Neural cell (in vitro differentiated cells): ENCODE data around the gene WWC2. TPM values are rescaled to one million over a fixed set of nuclear protein-coding genes. Genes with fewer than 3 reads are reported as not detected.

ENCODE experiments used
- H2AFZ ChIP-seq: fragments of 200-600, 300-800 bp; sonication (generic), shearing (Covaris generic); 2 replicates; pipeline ENCODE4 v1.6.0; 2014; ENCODE audit warnings: low read depth, mild to moderate bottlenecking, antibody characterized with exemption, low read length, moderate library complexity
- H3F3A ChIP-seq: fragments of 200-600 bp; shearing (Covaris generic); 2 replicates; pipeline ENCODE4 v1.6.1; 2016; ENCODE audit warnings: mild to moderate bottlenecking, moderate library complexity, mixed read lengths, antibody characterized with exemption, low read length; ENCODE audit not compliant: insufficient read depth, poor library complexity, severe bottlenecking
- H3K27ac ChIP-seq: fragments of 200-600, 300-800 bp; sonication (generic), shearing (Covaris generic); 2 replicates; pipeline ENCODE4 v1.5.1; 2014; ENCODE audit warnings: mild to moderate bottlenecking, low read length, moderate library complexity
- H3K27me3 ChIP-seq: fragments of 300-800, 200-600 bp; sonication (generic), shearing (Covaris generic); 2 replicates; pipeline ENCODE4 v1.6.0; 2014; ENCODE audit warnings: mild to moderate bottlenecking, low read depth, low read length, moderate library complexity; ENCODE audit not compliant: insufficient read depth
- H3K36me3 ChIP-seq: fragments of 300-800, 200-600 bp; sonication (generic), shearing (Covaris generic); 2 replicates; pipeline ENCODE4 v1.5.1; 2014; ENCODE audit warnings: mild to moderate bottlenecking, antibody characterized with exemption, low read length, moderate library complexity; ENCODE audit not compliant: insufficient read depth
- H3K4me2 ChIP-seq: fragments of 300-800, 200-600 bp; sonication (generic), shearing (Covaris generic); 2 replicates; pipeline ENCODE4 v1.6.0; 2014; ENCODE audit warnings: mild to moderate bottlenecking, low read length
- H3K4me3 ChIP-seq: fragments of 300-800, 200-600 bp; sonication (generic), shearing (Covaris generic); 2 replicates; pipeline ENCODE4 v1.5.1; 2014; ENCODE audit warnings: mild to moderate bottlenecking, low read length, moderate library complexity
- H3K79me2 ChIP-seq: fragments of 200-600 bp; shearing (Covaris generic); replicated peaks from 2 replicates; pipeline ENCODE4 v1.6.0; 2014; ENCODE audit warnings: mild to moderate bottlenecking, low read length, moderate library complexity; ENCODE audit not compliant: insufficient read depth
- H3K9ac ChIP-seq: fragments of 300-800, 200-600 bp; sonication (generic), shearing (Covaris generic); 2 replicates; pipeline ENCODE4 v1.6.1; 2016; ENCODE audit warnings: mild to moderate bottlenecking, low read length, mixed read lengths
- H3K9me2 ChIP-seq: fragments of 200-600 bp; shearing (Covaris generic); 2 replicates; pipeline ENCODE4 v1.6.1; 2016; ENCODE audit warnings: mild to moderate bottlenecking, low read length, mixed read lengths; ENCODE audit not compliant: insufficient read depth
- H3K9me3 ChIP-seq: fragments of 200-600, 300-800 bp; sonication (generic), shearing (Covaris generic); 2 replicates; pipeline ENCODE4 v1.6.1; 2016; ENCODE audit warnings: mild to moderate bottlenecking, mixed run types, low read length, moderate library complexity, mixed read lengths
- H4K20me1 ChIP-seq: fragments of 200-600 bp; shearing (Covaris generic); 2 replicates; pipeline ENCODE4 v1.6.1; 2016; ENCODE audit warnings: mild to moderate bottlenecking, mixed run types; ENCODE audit not compliant: insufficient read depth
- CTCF ChIP-seq: fragments of 450-650 bp; IDR thresholded peaks from 2 replicates; pipeline ENCODE4 v1.5.1; 2014; ENCODE audit warnings: antibody characterized with exemption, mild to moderate bottlenecking, moderate library complexity; ENCODE audit not compliant: poor library complexity, severe bottlenecking
- EP300 ChIP-seq: fragments of 450-650 bp; conservative IDR thresholded peaks from 2 replicates; pipeline ENCODE4 v1.6.1; 2014; ENCODE audit warnings: antibody characterized with exemption, mild to moderate bottlenecking, moderate library complexity; ENCODE audit not compliant: poor library complexity, severe bottlenecking
- EZH2 ChIP-seq: fragments of 200-600, 300-800 bp; shearing (Covaris generic), sonication (generic); IDR thresholded peaks from 2 replicates; pipeline ENCODE4 v1.6.1; 2014; ENCODE audit warnings: antibody characterized with exemption, low read length, borderline replicate concordance, mild to moderate bottlenecking; ENCODE audit not compliant: insufficient read depth, poor library complexity, severe bottlenecking
- MXI1 ChIP-seq: fragments of 450-650 bp; conservative IDR thresholded peaks from 2 replicates; pipeline ENCODE4 v1.6.1; 2014; ENCODE audit warnings: antibody characterized with exemption, mild to moderate bottlenecking; ENCODE audit not compliant: poor library complexity, severe bottlenecking
- POLR2AphosphoS5 ChIP-seq: IDR thresholded peaks from 2 replicates; pipeline ENCODE4 v1.6.1; 2012
- RAD21 ChIP-seq: fragments of 450-650 bp; conservative IDR thresholded peaks from 2 replicates; pipeline ENCODE4 v1.6.1; 2014; ENCODE audit warnings: antibody characterized with exemption, mild to moderate bottlenecking, moderate library complexity
- SMC3 ChIP-seq: fragments of 450-650 bp; conservative IDR thresholded peaks from 2 replicates; pipeline ENCODE4 v1.6.1; 2014; ENCODE audit warnings: antibody characterized with exemption, mild to moderate bottlenecking, moderate library complexity; ENCODE audit not compliant: poor library complexity
- TAF1 ChIP-seq: IDR thresholded peaks from 2 replicates; pipeline ENCODE4 v1.6.1; 2012; ENCODE audit warnings: low read depth
- polyA plus RNA-seq: library from polyadenylated mRNA; depleted of rRNA; stranded (reverse); fragments of >200 nt; gene quantifications from 2 replicates; pipeline ENCODE4 v1.2.3, GENCODE V29; 2014
- TF ChIP-seq, protein P1 (sequence below): IDR thresholded peaks from 2 replicates; pipeline ENCODE4 v1.6.1; 2012; ENCODE audit warnings: borderline replicate concordance

Gene WWC2
- polyA plus RNA-seq, 1 donor from 2014 or later: 5.7 TPM

DNA sequence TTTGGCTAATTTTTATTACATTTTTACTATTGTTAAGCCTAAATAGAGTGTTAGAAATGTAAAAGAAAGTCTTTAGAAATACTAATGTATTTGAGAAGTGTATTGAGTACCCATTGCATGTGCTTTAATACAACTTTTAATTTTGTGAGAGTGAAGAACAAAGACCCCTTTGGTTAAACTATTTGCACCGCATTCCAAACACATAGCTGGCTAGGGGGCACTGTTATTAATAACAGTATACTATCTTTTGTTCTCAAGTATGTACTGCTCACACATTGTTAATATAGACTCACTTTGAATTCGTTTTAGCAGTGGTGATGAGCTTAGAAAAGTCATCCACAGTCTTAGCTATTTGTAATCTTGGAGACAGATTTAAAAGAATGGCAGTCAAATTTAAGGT, 114.9 kb downstream of the WWC2 start:
- Histone ChIP-seq H3F3A (no peaks in the 10 kb centered on the region), H3K4me3 (no peak overlapping the region), H2AFZ (no peak overlapping the region), H4K20me1 (no peaks in the 10 kb centered on the region), H3K9me2 (no peaks in the 10 kb centered on the region), H3K9ac (no peak overlapping the region), H3K79me2 (no peaks in the 10 kb centered on the region), H3K36me3 (no peaks in the 10 kb centered on the region), H3K4me2 (no peak overlapping the region), H3K9me3 (no peaks in the 10 kb centered on the region), H3K27ac (no peak overlapping the region), H3K27me3 (no peaks in the 10 kb centered on the region)
- TF ChIP-seq EZH2 (no peak), MXI1 (no peak), RAD21 (no peak)
- TF ChIP-seq, protein P1, sequence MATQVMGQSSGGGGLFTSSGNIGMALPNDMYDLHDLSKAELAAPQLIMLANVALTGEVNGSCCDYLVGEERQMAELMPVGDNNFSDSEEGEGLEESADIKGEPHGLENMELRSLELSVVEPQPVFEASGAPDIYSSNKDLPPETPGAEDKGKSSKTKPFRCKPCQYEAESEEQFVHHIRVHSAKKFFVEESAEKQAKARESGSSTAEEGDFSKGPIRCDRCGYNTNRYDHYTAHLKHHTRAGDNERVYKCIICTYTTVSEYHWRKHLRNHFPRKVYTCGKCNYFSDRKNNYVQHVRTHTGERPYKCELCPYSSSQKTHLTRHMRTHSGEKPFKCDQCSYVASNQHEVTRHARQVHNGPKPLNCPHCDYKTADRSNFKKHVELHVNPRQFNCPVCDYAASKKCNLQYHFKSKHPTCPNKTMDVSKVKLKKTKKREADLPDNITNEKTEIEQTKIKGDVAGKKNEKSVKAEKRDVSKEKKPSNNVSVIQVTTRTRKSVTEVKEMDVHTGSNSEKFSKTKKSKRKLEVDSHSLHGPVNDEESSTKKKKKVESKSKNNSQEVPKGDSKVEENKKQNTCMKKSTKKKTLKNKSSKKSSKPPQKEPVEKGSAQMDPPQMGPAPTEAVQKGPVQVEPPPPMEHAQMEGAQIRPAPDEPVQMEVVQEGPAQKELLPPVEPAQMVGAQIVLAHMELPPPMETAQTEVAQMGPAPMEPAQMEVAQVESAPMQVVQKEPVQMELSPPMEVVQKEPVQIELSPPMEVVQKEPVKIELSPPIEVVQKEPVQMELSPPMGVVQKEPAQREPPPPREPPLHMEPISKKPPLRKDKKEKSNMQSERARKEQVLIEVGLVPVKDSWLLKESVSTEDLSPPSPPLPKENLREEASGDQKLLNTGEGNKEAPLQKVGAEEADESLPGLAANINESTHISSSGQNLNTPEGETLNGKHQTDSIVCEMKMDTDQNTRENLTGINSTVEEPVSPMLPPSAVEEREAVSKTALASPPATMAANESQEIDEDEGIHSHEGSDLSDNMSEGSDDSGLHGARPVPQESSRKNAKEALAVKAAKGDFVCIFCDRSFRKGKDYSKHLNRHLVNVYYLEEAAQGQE: no peak

- Histone ChIP-seq H3K4me2 (no peak overlapping the region), H3K9me2 (no peaks in the 10 kb centered on the region), H3K79me2 (no peaks in the 10 kb centered on the region), H2AFZ (no peak overlapping the region), H3K4me3 (no peak overlapping the region), H3K36me3 (no peaks in the 10 kb centered on the region), H3K9me3 (no peaks in the 10 kb centered on the region), H3K9ac (no peak overlapping the region), H4K20me1 (no peaks in the 10 kb centered on the region), H3F3A (no peaks in the 10 kb centered on the region), H3K27me3 (no peaks in the 10 kb centered on the region), H3K27ac (no peak overlapping the region)
- TF ChIP-seq SMC3: no peak
Measured at GRCh38 chr4:183214912-183215488, 115.9 kb downstream of the WWC2 start.

DNA sequence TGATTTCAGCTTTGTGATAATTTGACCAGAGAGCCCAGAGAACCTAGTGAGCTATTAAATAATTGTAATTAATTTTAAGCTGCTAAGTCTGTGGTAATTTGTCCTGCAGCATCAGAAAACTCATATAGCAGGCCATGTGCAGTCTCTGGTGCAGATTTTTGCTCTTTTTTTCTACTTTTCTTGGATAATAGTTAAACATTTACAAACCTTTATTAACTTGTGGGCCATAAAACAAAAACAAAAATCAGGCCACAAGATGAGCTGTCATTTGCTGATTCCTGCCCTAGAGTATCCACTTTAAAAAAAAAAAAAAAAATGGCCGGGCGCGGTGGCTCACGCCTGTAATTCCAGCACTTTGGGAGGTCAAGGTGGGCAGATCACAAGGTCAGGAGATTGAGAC, 121.2 kb downstream of the WWC2 start:
- Histone ChIP-seq H3K4me2 (no peak overlapping the region), H3K9ac (no peak overlapping the region), H2AFZ (no peak overlapping the region), H3K4me3 (no peak overlapping the region), H3K79me2 (no peaks in the 10 kb centered on the region), H3K36me3 (no peaks in the 10 kb centered on the region), H4K20me1 (no peaks in the 10 kb centered on the region), H3F3A (no peaks in the 10 kb centered on the region), H3K27ac (no peak overlapping the region), H3K9me2 (no peaks in the 10 kb centered on the region), H3K27me3 (no peaks in the 10 kb centered on the region), H3K9me3 (no peaks in the 10 kb centered on the region)
- no peak for TF ChIP-seq SMC3
- no peak for TF ChIP-seq EZH2
- no peak for TF ChIP-seq POLR2AphosphoS5

DNA sequence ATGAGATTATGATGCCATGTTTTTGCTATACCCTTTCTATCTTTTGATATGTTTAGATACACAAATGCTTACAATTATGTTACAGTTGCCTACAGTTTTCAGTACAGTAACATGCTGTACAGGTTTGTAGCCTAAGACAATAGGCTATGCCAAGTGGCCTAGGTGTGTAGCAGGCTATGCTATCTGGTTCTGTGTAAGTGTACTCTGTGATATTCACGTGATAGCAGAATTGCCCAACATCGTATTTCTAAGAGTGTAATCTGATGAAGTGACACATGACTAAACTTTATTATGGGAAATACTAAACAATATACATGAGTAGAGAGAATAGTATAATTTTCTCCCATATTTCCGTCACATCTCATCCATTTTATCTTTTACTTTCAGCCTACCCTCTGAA, 124.0 kb downstream of the WWC2 start:
- Histone ChIP-seq H3K9me2 (no peaks in the 10 kb centered on the region), H3K36me3 (no peaks in the 10 kb centered on the region), H3K27me3 (peaks cover 3% of the 10 kb centered on the region), H3K4me3 (no peak overlapping the region), H4K20me1 (no peaks in the 10 kb centered on the region), H3K79me2 (no peaks in the 10 kb centered on the region), H3K27ac (no peak overlapping the region), H3K4me2 (no peak overlapping the region), H2AFZ (no peak overlapping the region), H3K9me3 (no peaks in the 10 kb centered on the region), H3F3A (no peaks in the 10 kb centered on the region), H3K9ac (no peak overlapping the region)
- no peak for TF ChIP-seq RAD21
- TF ChIP-seq CTCF: no peak
- TF ChIP-seq MXI1: no peak
- no peak for TF ChIP-seq TAF1
- TF ChIP-seq, protein P1: no peak
- TF ChIP-seq EZH2: no peak
- no peak for TF ChIP-seq POLR2AphosphoS5
- TF ChIP-seq EP300: no peak
